GM04503 (cell line): ENCODE measurements around the gene IL1RL2.

Experiments used
- DNase-seq: peaks from one replicate; pipeline ENCODE4 v3.0.0-alpha.2; 2012; ENCODE audit warnings: low read depth

Gene IL1RL2

DNA sequence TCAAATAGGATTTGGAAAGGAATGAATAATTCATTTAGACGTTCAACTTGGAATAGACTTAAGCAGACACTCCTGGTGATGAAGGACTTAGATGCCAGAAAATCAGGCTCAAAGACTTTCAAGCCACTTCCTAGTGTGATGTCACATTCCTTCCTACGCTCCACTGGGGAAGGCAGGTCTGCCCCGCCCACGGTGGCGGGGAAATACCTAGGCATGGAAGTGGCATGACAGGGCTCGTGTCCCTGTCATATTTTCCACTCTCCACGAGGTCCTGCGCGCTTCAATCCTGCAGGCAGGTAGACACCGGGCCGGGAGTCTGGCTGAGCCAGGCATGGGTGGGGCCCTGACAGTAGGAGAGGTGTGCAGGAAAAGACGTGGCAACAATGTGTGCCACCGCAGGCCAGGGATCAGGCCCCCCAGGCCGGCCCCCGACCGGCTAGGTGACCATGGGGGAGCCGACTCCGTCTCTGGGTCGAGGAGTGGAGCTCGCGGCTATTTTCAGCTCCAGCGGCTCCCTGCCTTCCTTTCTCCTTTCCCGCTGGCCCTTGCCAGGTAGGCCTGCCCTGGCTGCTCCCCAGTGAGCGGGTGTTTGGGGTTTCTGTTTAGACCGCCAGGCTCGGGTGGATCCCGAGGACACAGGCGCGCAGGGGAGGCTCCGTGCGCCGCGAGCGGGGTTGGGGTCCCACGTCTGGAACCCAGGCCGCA, at the start of gene IL1RL2:
IL1RL2 (plus strand) TSS at position 233 of the 705 bp plus-strand sequence. CDS start 845 bp downstream, outside the sequence.
- DNase-seq = no peak

DNA sequence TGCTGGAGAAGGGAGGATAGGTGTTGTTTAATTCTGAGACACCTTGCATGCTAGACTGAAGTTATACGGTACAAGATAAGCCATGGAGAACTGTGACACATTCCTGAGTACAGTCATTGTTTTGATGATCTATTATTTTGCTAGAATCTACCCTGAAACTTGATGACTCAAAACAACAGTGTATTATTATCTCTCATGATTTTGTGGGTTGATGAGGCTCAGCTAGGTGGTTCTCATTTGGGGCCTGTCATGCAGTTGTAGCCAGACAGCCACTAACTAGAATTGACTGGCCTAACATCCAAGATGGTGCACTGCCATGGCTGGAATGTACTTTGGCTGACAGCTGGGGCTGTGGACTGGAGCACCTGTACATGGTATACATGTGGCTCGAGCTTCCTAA, 49.7 kb upstream of the IL1RL2 start:
- no peak for DNase-seq

DNA sequence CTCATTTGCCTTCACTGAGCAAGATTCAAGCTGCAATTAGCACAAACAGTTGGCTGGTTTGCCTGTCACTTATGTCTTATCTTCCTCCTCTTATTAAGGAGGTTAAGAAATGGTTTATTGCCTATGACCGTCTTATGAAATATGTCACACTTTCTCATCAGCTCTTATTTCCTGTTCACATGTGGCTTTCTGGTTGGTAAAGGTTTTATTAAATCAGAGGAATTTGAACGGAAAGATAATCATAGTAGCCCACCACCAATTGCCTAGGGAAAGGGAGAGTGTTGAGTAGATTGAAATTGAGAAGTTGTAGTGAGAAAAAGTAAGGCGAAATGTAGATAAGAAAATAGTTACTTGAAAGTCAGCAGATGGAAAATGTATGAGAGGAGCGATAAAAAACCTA, 48.5 kb upstream of the IL1RL2 start:
- DNase-seq = no peak

DNA sequence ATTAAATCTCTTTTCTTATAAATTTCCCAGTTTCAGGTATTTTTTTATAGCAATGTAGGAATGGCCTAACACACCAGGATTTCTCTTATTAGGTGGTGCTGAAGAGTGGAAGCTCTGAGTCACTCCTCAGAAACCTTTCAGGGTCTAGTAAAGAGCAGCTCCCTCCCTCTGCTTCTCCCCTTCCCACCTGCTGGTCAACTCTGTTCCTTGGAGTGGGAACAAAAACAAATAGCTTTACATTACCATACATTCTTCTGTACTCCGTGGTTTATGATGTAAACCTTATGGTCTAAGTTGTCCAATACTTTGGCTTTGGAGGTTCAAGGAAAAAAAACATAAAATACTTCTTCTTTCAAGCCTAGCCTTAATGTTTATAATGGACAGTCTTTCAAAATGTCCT, 47.0 kb upstream of the IL1RL2 start:
- DNase-seq = no peak

DNA sequence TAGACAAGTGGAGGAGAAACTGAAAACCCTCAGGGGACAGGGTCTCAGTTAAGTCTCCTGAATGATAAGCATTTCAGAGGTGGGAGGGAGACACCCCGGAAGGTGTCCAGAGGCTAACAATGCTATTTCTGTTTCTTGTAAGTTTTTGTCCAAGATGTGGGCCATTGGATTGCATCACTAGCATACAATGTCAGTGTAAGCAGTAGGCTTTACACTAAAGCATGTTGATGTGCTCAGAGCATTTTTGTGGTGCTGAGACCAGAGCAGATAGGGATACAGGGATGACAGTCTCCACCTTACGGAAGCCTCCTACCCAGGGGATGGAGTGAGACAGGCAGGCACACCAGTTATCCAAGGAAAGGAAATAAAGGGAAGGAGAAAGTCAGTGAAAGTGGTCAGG, 46.4 kb upstream of the IL1RL2 start:
- DNase-seq = no peak

DNA sequence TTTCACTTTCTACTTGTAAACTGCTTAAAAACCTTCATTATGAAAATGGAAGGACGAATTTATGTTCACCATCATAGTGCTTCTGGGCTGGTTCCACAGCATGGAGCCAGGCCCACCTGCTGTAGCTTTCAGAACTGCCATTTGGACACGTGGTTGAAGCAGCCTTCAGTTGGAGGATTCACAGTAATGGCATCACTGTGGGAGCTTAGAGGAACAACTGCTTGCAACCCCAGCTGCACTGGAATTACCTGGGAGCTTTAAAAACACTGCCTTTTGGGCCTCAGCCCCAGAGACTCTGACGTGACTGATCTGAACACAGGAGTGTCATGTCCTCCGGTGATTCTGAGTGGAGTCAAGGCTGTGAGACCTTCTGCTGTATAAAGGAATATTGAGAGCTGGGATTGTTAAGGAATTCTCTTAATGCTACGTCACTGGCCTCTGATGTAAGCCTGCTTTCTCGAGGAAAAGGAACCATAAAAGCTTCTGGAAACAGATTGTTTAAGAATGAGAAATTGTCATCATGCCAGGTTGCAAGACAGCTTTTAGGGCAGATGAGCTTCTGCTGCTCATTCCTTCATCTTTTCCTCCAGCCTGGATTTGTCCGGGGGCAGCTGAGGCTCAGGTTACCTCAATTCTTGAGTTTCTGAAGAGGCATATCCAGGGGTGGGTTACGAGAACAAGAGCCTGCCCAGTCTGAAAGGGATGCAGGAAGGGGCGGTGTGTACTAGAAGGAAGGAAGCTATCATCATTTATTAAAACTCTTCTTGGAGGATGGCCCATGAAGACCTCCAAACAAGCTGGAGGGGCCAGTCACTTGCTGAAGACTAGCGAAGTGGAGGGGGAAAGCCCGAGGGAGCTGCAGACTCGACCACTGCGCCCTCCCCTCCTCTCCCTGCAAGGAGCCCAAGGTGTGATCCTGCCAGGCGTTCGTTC, 45.5 kb upstream of the IL1RL2 start:
- DNase-seq = peak; percentile 88

DNA sequence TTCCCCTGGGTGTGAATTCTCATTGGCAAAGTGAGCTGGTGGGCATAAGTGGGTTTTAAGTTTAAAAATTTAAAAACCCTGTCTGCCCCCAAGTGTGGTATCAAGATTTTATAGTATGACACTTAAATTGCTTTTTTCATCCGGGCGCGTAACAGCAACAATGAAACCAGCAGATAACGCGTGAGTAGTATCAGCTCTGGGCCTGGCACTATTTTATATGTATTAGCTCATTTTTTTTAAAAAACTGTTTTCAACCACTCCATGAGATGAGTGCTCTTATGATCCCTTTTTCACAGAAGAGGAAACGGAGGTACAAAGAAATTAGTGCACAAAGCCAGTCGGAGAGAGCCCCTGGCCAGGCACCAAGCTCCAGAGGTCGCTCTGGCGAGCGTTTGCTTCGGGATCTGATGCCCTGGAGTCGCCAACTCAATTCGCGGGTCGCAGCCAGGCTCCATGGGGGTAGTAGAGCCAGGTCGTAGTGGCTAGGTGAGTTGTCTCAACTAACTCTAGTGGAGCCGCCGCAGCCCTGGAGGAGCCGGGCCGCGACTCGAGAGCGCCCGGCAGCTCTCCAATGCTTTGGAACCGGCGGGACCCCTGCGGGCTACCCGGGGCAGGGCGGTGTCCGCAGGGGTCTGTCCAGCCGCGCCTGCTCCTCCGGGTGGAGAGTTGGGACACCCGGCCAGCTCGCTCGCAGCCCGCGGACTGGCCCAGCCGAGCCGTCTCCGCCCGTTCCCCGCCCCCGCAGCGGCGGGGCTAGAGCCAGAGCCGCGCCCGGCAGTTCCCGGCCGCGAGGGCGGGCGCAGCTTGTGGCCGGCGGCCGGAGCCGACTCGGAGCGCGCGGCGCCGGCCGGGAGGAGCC, 44.6 kb upstream of the IL1RL2 start, which contains the start of gene IL1R1:
IL1R1 (plus strand) TSS at position 777 of the 859 bp plus-strand sequence. CDS start 14,979 bp downstream, outside the sequence.
- DNase-seq = no peak

DNA sequence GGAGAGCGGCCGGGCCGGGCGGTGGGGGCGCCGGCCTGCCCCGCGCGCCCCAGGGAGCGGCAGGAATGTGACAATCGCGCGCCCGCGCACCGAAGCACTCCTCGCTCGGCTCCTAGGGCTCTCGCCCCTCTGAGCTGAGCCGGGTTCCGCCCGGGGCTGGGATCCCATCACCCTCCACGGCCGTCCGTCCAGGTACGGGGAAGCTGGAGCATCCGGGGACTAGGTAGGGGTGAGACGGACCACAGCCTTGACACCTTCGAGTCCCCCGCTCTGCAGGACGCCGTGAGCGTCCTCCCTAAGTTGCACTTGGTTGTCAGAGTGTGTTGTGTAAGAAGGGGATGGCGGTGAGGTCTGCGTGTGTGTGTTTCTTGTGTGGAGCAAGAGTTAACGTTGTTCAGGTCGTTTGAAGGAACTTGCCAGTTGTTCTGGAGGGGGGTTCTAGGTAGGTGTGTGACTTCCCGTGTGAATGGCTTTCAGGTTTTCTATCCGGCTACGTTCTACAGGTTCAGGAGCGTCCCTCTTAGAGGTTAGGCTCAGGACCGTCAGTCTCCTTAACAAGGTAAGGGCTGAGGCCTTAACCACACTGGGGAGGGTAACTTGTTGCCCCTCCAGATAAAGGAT, 43.9 kb upstream of the IL1RL2 start:
- no peak for DNase-seq

DNA sequence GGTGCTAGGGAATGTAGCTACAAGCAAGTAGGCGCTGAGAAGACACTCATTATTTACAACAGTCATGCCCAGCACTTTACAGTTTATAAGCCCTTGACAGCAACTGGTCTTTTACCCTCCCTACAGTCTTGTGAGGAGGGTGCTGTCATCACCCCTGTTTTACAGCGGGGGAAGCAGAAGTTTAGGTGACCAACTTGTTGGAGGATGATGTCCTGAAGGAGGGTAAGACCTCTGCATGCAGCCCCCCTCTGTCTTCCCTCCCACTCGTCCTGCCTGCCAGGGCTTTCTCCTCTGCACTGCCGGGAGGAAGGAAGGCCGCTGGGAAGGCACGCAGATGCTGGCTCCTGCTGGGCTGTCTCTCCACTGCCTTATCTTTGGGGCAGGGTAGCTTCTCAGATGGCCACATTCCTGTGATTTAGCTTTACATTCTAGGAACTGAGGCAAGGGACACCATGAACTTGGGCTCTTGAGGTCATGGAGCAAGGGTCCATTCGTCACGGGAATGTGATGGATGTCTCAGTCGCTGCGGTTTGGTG, 43.3 kb upstream of the IL1RL2 start:
- DNase-seq = no peak

DNA sequence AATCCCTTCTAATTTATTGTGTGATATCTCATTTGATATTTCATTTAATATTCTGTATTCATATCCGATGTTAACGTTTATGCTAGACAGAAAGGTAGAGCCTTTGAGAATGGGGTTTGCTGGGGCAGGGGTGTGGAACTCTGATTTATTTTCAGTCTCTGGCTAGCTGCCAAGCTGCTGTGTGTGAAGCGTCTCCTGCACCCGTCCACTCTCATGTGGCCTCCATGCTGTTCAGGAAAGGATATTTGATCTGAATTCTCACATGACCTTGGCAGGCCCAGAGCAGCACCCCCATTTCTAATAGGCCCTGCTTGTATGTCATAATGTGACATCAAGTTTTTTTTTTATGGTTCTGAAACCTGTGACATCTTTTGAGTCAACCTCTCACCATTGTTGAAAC, 42.7 kb upstream of the IL1RL2 start:
- no peak for DNase-seq

DNA sequence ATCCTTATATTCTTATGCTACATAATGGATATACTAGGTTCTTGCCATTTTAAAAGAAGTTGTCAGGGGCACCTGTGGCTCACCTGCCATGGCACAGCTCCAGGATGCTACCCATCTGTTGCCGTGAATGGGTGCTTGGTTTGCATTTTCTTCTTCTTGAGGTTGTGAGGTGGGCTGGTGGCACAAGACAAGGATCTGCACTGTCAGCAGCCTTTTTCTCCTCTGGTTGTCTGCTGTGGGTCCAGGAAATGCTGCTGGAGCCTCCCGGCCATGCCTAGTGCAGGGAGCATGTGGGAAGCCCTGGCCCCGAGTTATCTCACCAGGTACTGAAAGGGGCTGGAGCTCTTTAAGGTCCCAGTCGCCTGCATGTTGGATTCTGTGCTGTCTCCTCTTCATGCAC, 41.7 kb upstream of the IL1RL2 start:
- DNase-seq = no peak

DNA sequence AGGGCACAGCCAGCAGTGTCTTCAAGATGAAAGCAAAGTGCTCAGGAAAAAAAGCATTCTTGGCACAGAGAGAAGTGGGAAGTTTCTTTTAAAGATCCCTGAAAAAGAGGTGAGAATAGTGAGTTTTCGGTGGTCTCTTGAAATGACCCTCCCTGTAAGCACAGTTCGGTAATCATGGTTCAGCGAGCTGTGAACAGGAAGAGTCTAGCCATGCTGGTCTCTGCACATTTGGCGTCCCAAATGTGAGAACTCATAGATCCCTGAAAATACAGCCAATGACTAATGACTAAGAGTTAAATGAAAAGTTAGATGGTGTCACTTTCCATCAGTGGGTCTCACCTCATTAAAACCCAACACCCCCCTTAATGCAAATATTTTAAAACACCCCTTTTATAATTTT, 40.9 kb upstream of the IL1RL2 start:
- DNase-seq = no peak

DNA sequence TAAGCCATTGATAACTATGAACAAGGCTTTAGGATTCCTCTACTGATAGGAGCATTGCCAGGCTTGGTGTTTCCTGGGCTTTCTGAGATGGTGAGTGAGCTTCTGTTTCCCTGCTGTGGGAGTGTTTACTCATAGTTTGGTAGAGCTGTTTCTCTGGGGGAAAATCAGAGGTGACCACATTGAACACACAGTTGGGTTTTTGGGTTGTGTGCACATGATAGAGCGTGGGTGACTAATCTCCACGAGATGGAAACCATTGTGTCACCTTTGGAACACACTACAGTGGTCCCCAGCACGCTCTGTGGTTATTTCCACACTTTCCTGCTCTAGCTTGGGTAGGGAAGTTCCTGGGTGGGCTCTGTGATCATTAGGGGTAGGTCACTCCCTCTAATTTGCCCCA, 38.9 kb upstream of the IL1RL2 start:
- DNase-seq = no peak

DNA sequence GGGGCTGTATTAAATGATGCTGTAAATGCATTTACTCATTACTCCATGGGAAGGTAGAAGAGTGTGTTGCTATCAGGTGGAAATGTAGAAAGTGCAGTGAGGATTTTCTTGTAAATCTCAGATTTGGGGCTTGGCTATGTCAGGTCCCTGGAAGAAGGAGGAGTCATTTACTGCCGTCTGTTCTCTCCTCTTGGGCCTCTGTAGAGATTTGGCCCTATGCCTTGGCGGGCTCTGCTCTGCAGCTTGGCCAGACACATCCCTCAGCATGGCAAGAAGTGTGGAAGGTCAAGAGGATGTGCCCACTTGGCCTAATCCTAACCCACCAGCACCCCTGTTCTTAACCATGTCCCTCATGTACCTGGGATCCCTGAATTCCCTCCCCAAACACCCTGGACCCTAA, 37.6 kb upstream of the IL1RL2 start:
- no peak for DNase-seq

DNA sequence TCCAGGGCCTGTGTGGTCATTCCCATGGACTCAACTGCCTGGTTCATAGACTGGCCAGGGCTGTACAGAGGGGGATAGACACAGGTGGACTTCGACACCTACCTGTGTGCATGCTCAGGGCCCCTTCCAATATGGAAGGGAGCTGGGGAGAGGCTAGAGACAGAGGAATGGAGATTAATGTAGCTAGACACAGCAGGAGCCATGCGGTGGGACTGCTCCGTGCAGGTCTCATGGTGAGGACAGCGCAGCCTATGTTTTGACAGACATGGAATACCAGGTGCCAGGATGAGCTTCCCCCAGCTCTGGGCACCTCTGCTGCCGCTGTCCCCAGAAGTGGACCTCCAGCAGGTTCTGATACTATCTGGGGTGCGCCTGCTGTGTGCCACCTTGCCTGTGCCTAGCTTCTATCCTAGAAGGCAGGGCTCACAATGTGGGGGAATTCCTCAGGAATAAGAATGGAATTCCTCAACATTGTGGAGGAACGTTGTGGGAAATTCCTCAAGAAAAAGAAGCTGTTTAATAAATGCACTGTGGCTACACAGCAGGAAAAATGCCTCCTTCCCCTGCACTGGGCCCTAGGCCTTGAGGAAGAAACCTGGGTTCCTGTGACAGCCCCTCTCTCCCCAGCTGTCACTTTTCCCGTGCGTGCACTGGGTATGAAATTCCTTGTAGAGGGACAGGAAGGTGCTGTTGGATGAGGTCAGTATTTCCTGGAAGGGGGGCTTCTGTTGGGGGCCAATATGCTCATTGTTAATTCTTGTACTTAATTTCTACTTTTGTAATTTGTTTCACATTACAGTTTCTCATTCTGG, 37.0 kb upstream of the IL1RL2 start:
- no peak for DNase-seq

DNA sequence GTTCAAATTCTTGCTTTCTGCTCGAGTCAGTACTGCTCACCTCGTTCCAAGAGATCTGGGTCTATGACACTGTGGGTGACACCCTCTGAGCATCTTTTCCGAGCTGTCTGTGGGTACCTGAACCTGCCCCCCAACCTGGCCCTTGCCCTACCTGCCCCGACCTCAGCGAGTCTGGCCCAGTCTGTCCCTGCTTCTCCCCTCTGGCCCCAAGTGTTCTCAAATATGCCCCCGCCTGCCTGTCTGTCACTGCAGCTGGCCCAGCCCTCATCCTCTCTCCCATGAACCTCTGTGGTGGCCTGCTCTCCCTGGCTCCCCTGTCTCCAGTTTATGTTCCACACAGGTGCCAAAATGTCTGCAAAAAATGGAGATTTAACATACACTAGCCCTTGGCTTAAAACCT, 32.5 kb upstream of the IL1RL2 start:
- DNase-seq = no peak

DNA sequence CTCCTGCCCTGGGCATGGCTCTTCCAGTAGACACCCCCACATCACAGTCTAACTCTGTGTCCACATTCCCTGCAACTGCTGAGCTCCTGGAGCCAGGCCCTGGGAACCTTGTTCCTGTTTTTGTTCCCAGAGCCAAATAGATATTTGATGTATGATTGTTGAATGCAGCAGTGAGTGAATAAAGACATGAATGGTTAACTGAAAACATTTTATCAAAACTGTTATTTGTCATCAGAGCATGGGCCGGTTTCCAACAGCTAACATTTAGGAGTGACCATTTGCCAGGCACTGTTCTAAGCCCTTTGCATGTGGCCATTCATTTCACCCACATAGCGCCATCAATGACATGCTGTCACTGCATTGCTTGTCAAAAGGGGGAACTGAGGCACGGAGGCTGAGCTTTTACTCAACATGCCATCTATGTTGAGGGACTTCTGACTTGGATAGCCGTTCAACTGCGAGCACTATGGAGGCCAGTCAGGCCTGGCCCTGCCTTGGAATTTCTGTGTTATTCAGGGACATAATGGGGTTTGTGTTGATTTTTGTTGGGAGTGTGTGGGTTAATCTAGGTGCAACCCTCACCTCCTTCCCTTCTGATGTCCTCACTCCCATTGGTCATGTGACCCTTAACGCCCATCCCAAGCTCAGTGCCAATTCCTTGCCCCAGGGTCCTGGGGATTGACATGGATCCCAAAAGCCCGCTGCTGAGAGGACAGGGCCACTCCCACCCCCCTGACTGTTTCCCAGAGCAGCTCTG, 31.7 kb upstream of the IL1RL2 start:
- no peak for DNase-seq

DNA sequence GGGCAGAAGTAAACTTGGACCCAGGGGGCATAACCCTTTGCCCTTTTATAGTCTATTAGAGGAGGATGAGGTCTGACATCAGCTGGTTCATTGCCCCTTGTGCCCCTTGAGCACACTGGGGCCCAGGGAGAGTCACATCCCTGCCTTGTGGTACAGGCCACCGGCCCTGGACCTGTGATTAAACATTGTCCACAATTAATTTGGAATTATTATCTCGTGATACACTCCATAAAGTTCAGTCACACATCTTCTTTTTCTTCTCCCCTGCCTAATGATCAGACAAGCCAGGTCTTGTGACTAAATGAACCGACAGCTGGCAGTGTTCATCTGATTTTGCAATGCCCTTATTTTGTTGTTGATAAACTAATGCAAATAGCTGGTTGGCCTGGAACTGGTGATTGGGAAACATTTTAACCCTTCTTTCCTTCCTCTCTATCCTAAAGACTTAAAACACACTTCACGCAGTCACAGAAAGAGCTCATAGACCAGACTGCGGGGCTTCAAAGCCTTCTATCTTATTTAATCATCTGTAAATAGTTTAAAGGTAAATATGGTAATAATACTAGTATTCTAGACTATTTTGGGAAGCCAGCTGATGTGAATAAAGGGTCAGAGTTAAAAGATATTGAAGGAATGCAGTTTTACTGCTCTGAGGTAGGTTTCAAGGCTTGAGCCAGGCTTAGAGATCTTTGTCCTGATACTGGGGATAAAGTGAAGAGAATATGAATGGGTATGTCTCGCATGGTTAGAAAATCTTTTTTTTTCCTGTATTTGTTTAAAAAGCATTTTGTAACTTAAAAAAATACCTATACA, 30.9 kb upstream of the IL1RL2 start:
- peak; percentile 61 for DNase-seq
